ENCODE results near the gene ATP6V0B. TPM values are rescaled to one million over a fixed set of nuclear protein-coding genes. Genes with fewer than 3 reads are reported as not detected.

ATP6V0B gene
- total RNA-seq, 4 donors from 2014 or later, result 29.2 to 203 (median 97.9) TPM

DNA sequence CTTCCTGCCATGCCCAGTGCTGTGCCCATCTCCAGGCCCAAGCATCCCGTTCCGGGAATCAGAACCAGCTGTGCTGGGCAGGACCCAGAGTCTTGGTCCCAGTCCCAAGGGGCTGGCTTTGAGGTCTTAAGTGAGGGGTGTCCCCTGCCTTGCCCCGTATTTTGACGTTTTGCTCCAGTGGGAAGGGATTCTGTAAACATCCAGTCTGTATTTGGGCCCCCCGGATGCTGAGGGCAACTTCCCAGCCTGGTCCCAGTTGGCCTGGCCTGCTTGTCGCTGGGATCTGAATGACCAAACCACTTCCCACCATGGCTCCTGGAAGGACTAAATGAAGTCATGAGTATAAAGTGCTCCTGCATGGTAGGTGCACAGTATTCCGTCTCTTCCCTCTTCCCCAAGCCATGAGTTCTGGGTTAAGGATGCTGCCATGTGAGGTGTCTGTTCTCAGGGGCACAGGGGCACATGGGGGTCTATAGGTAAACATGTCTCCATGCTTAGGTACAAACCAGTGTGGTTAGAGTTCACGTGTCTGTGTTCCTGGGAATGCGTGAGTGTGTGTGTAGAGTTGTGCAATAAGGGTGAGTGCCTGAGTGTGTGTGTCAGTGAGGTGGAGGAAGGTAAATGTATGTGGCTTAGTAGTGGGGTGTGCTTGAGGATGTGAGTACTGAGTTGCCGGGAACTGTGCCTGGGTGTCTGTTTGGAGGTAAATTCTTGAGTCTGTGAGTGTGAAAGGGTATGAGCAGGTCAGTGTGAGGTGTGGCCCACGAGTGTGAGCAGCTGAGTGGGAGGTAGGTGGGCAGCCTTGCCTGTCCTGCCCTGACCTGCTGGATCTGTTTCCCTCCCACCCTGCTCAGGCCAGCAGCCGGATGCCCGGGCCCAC lies 5.7 kb downstream of the ATP6V0B start:
- peak overlapping the region; percentile 72 to 85 (median 82) for H3K27ac ChIP-seq
- intact Hi-C loops (cut with DNase I; ENCODE audit: low total_unique reads) (no loop called here), in situ Hi-C loops (cut with MboI; ENCODE audit: low pct_ligation_motif_present in 1 of 4, low pct_unique_long_range_greater_than_20kb in 1 of 4, low sequenced_read_pairs in 3 of 4) (no loop called here)
- no peaks in the 10 kb centered on the region for H3K9me3 ChIP-seq
- DNase-seq, result no peak
- H3K36me3 ChIP-seq, result peaks cover 0 to 5% (median 0%) of the 10 kb centered on the region in 4 donors
- H3K27me3 ChIP-seq, result no peaks in the 10 kb centered on the region
- TF ChIP-seq, protein P1, sequence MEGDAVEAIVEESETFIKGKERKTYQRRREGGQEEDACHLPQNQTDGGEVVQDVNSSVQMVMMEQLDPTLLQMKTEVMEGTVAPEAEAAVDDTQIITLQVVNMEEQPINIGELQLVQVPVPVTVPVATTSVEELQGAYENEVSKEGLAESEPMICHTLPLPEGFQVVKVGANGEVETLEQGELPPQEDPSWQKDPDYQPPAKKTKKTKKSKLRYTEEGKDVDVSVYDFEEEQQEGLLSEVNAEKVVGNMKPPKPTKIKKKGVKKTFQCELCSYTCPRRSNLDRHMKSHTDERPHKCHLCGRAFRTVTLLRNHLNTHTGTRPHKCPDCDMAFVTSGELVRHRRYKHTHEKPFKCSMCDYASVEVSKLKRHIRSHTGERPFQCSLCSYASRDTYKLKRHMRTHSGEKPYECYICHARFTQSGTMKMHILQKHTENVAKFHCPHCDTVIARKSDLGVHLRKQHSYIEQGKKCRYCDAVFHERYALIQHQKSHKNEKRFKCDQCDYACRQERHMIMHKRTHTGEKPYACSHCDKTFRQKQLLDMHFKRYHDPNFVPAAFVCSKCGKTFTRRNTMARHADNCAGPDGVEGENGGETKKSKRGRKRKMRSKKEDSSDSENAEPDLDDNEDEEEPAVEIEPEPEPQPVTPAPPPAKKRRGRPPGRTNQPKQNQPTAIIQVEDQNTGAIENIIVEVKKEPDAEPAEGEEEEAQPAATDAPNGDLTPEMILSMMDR (IDR thresholded peaks at IDR 0.05), result no peak
- TF ChIP-seq EP300 (IDR thresholded peaks at IDR 0.05; ENCODE audit: low read depth) (no peak), POLR2A (IDR thresholded peaks at IDR 0.05) (no peak), POLR2AphosphoS5 (IDR thresholded peaks at IDR 0.05) (no peak)
- H3K4me1 ChIP-seq, result peaks cover 32 to 50% (median 49%) of the 10 kb centered on the region in 4 donors
- peak overlapping the region in 2 of 4 donors; percentile 74 to 81 for H3K4me3 ChIP-seq
- WGBS, 2 donors (ENCODE audit: low coverage in 1 of 2), result 56% methylated on average over 13 of the region's 13 CpGs; no CpG with 5 or more reads in 1 of the 2 donors

- Histone ChIP-seq H3K4me1 (peaks cover 27 to 47% (median 43%) of the 10 kb centered on the region in 4 donors), H3K36me3 (peaks cover 0 to 5% (median 0%) of the 10 kb centered on the region in 4 donors), H3K4me3 (no peak overlapping the region), H3K27me3 (no peaks in the 10 kb centered on the region), H3K9me3 (no peaks in the 10 kb centered on the region), H3K27ac (peak overlapping the region; percentile 72 to 85 (median 82))
- peak; percentile 48 to 66 (median 59) for TF ChIP-seq POLR2AphosphoS5 (IDR thresholded peaks at IDR 0.05)
- no peak for TF ChIP-seq EP300 (IDR thresholded peaks at IDR 0.05; ENCODE audit: low read depth)
- TF ChIP-seq, protein P1 (IDR thresholded peaks at IDR 0.05), result no peak
- TF ChIP-seq POLR2A (IDR thresholded peaks at IDR 0.05), result peak; percentile 59
- intact Hi-C loops (cut with DNase I; ENCODE audit: low total_unique reads) (no loop called here), in situ Hi-C loops (cut with MboI; ENCODE audit: low pct_ligation_motif_present in 1 of 4, low pct_unique_long_range_greater_than_20kb in 1 of 4, low sequenced_read_pairs in 3 of 4) (no loop called here)
- DNase-seq, result peak; percentile 79
- WGBS, 2 donors (ENCODE audit: low coverage in 1 of 2), result 65% methylated on average over 20 of the region's 20 CpGs; no CpG with 5 or more reads in 1 of the 2 donors
Measured at GRCh38 chr1:43981135-43981491, 6.4 kb downstream of the ATP6V0B start.

DNA sequence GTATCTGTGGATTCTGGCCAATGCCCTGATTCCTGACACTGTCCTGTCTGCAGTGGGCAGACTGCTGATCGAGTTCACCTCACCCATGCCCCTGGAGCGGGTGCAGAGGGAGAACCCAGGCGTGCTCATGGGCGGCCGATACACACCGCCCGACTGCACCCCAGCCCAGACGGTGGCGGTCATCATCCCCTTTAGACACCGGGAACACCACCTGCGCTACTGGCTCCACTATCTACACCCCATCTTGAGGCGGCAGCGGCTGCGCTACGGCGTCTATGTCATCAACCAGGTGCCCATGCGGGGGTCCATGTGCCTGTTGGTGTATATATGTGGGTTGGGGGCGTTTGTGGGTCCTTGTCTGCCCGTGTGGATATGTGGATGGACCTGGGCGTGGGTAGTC lies 6.9 kb downstream of the ATP6V0B start:
- Histone ChIP-seq H3K36me3 (peaks cover 0 to 5% (median 0%) of the 10 kb centered on the region in 4 donors), H3K4me1 (peaks cover 22 to 42% (median 39%) of the 10 kb centered on the region in 4 donors), H3K27me3 (no peaks in the 10 kb centered on the region), H3K27ac (peak overlapping the region in 2 of 4 donors; percentile 72 to 83), H3K4me3 (no peak overlapping the region), H3K9me3 (no peaks in the 10 kb centered on the region)
- DNase-seq, result no peak
- in situ Hi-C loops (cut with MboI; ENCODE audit: low pct_ligation_motif_present in 1 of 4, low pct_unique_long_range_greater_than_20kb in 1 of 4, low sequenced_read_pairs in 3 of 4), result no loop called here
- 89% methylated on average over 20 of the region's 20 CpGs; no CpG with 5 or more reads in 1 of the 2 donors for WGBS, 2 donors (ENCODE audit: low coverage in 1 of 2)
- intact Hi-C loops (cut with DNase I; ENCODE audit: low total_unique reads), result no loop called here
- TF ChIP-seq, protein P1 (IDR thresholded peaks at IDR 0.05), result no peak
- no peak for TF ChIP-seq EP300 (IDR thresholded peaks at IDR 0.05; ENCODE audit: low read depth)
- no peak for TF ChIP-seq POLR2A (IDR thresholded peaks at IDR 0.05)
- no peak for TF ChIP-seq POLR2AphosphoS5 (IDR thresholded peaks at IDR 0.05)

- TF ChIP-seq, protein P1 (IDR thresholded peaks at IDR 0.05), result no peak
- no peak for TF ChIP-seq EP300 (IDR thresholded peaks at IDR 0.05; ENCODE audit: low read depth)
- TF ChIP-seq POLR2A (IDR thresholded peaks at IDR 0.05), result no peak
- no peak for TF ChIP-seq POLR2AphosphoS5 (IDR thresholded peaks at IDR 0.05)
- intact Hi-C loops (cut with DNase I; ENCODE audit: low total_unique reads), result no loop called here
- Histone ChIP-seq H3K27ac (no peak overlapping the region), H3K4me3 (no peak overlapping the region), H3K9me3 (no peaks in the 10 kb centered on the region), H3K4me1 (peaks cover 16 to 41% (median 38%) of the 10 kb centered on the region in 4 donors), H3K36me3 (peaks cover 0 to under 1% (median 0%) of the 10 kb centered on the region in 4 donors), H3K27me3 (no peaks in the 10 kb centered on the region)
- WGBS, 2 donors (ENCODE audit: low coverage in 1 of 2), result 94 to 100% methylated on average over 2 to 8 of the region's 8 CpGs
- no peak for DNase-seq
- in situ Hi-C loops (cut with MboI; ENCODE audit: low pct_ligation_motif_present in 1 of 4, low pct_unique_long_range_greater_than_20kb in 1 of 4, low sequenced_read_pairs in 3 of 4), result no loop called here
Measured at GRCh38 chr1:43982241-43982640, 7.5 kb downstream of the ATP6V0B start.
